Measurements from ENCODE around the gene SREBF1.

The SREBF1 gene

DNA sequence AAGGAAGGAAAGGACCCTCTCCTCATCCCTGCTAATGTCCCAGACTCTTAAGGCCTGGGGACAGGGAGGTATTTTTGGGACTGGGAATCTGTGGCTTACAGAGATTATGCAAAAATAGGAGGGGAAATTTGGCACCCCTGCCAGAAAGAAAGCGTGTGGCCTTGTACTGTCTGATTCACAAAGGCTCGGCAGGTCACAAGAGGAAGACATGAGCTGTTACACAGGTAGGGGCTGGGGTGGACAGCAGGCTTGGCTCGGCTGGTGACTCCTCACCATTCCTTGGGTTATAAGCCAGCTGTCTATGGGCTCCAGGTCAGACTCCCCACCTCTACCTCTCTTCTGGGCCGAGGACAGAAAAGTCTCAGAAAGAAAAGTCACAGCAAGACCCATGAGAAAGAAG, 20.7 kb upstream of the SREBF1 start:
- no peak for DNase-seq (ENCODE audit: low spot score)

DNA sequence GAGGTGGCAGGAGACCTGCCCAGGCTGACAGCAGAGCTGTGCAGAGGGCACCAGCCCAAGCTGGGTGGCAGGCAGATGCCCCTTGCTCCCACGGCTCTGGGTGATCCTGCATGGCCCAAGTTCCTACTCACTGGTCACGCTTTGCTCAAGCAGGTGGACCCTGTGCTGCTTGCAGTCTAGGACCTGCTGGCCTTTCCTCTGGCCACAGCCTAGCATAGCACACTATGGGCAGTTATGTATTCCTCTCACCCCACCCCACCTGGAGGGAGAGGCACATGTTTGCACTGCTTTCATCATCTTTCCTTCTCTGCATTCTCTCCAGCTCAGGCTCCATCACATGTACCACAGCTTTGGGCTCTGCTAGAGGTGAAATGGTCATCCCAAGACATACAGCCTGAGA, 19.6 kb upstream of the SREBF1 start:
- DNase-seq (ENCODE audit: low spot score), result no peak

DNA sequence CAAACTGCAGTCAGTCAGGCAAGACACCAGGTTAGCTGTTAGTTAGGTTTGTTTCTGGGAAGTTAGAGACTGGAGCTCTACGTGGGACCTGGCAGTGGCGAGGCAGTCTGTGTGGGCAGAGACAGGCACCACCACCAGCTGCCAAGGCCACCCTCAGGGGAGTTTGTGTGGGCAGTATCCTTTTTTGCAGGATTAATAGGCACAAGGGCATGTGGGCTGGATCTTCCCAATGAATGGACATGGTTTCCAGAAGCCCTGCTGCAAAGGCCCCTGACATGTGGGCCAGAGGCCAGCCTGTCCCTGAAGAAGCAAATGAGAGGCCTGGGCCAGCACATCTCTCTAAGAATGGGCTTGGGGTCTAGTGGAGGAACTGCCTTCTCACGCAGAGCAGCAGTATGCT, 19.2 kb upstream of the SREBF1 start:
- no peak for DNase-seq (ENCODE audit: low spot score)

DNA sequence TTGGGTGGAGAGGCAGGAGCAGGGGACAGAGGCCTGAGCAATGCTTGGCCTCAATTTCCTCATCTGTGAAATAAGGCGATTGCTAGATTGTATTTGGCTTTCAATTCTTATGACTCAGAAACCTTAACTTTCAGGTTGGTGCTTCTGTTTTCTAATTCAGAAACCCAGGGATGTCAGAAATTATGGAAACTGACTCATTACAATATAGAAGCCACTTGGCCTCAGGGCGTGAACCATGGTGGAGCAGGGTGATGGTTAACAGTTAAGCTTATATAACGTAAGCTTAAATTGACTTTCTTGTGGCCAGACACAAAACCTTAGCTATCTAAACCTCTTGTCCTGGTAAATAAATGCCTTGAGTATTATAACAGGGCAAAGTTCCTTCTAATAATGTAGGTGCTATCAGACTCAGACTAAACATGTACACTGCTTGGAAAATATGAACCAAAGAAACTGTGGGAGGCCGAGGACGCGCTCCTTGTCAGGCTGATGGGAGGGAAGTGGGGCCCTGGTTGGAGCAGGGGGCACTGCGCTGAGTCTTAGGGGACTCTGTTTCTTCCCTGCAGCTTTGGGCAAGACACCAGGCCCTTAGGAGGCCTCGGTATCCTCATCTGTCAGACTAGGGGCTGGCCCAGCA, 17.1 kb upstream of the SREBF1 start:
- no peak for DNase-seq (ENCODE audit: low spot score)

DNA sequence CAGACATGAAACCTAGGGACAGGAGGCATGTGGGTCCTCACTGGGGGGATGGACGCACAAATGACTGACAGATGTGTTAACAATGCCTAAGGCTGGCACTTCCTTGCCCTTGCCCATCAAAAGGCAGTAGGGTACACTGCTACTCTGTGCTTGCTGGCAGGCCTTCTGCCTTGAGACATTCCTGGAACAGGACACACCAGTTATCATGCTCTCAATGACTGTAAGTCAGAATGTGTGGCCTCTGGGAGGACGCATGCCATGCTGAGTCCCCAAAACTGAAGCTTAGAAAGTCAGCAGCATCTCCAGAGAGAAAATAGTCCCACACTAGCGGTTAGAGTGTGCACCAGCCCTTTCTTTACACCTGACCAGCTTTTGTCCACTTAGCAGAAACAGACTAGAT, 16.1 kb upstream of the SREBF1 start:
- DNase-seq (ENCODE audit: low spot score), result no peak

DNA sequence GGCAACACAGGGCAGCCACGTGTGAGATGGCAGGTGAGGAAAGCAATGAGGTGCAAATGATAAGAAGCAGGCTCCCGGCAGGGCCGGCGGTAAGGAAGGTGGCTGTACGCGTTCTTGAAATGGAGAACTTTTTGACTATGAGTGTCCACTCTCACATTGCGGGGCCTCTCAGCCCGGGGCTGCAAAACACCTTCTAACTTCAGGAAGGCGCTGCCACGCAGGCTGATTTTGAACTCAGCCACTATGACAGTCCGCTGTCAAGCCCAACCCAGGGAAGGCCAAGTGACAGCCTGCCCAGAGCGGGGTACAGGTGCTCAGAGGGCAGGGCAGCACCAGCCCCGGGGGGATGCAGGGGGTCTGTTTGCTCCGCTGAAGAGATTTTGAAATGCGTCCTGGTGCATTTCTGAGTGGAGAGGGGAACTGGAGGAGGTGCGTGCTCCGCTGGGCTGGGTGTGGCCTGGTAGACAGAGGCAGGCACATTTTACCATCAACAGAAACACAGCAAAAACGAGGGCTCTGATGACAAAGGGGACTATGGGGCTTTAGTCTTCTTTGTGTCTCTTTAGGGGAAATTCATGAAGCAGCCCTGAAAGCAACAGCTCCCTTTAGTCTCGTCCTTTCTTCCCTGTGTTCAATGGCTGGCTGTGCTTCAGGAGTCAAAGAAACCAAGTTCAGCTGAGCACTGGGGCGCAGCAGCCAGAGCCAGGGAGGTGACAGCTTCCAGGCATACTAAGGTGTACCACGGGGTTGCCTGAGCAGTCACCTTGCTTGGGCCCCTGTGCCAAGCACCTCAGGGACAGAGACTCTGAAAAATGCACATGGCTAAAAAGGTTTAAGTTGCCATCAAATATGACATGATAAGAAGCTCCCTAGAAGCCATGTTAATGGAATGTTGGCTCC, 14.6 kb upstream of the SREBF1 start:
- no peak for DNase-seq (ENCODE audit: low spot score)

DNA sequence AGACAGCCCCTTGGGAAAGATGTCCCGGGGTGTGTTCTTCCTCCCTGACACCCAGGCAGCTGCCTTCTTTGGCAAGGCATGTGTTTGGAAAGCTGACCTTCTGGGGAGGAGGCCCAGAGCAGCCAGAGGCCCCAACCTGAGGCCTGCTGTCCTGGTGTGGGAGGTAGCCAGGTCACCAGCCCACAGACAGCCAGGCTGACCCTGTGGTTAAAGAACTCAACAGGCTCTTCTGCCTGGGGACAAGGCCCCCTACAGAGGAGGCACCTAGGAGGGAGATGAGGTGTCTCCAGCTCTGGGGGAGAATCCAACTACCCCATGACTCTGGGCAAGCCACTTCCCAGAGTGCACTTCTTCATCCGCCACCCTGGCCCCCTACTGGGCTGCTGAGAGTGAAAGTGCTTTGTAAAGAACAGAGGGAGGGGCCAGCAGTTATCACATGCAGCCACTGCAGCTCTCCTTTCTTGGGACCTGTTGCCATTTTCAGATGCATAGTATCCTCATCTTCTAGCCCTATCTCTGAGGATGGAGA, 13.1 kb upstream of the SREBF1 start:
- DNase-seq (ENCODE audit: low spot score), result peak; percentile 80

DNA sequence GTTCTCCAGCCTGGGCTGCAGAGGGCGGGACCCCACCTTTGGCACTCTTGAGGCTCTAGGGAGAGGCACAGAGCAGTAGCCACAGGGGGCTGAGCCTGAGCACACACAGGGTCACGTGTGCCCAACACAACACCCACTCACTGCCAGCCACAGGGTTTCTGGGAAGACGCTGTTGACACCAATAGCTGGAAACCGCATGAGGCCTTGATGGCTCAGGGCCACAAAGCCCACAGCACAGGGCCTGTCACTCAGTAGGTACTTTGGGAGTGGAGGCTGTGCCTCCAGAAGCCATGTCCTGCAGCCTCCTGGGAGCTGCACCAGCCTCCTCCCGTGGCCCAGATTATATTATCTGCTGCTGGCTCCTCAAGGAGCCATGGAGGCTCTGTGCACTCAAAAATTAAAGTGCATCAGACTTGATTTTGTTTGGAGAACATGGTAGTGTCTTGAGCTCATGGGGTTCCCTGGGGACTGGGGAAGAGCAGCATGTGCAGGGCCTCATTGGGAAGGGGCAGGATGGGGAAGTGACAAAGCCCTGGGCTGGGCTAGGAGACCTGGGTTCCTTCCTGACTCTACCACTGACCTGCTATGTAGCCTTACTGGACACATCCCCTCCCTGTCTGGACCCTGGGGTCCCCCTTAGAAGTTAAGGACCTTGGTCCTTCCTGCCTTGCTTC, 12.5 kb upstream of the SREBF1 start:
- peak; percentile 75 for DNase-seq (ENCODE audit: low spot score)

DNA sequence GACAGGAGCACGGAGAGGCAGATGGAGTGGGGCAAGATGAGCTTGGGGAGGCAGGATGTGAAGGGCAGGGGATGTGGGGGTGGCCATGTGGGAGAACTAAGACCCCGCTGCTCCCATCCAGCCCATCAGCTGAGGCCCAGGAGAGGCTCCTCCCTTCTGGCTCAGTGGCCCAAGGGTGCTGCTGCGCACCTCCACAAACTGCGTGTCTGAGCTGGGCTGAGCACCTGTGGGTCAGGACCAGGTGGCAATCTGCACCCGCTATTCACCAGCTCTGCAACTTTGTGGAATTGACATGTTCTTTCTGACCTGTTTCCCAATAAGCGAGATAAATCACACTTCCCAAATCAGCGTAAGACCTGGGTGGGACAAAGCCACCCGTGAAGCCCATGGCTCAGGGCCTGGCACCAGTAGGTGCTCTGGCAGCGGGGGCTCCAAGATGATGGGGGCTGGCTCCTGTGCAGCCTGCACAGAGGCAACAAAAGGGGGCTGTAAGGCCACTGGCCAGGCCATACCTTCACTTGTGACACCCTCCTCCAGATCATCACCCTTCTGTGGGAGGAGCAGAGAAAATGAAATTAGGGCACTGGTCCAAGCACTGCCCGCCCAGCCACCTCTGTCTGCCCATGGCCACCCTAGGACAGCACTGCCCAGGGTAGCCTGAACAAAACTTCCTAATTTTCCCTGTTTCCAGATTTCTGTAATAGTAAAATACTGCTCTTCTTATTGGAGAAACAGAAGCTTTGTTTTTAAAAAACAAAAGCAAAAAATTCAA, 11.7 kb upstream of the SREBF1 start:
- no peak for DNase-seq (ENCODE audit: low spot score)

DNA sequence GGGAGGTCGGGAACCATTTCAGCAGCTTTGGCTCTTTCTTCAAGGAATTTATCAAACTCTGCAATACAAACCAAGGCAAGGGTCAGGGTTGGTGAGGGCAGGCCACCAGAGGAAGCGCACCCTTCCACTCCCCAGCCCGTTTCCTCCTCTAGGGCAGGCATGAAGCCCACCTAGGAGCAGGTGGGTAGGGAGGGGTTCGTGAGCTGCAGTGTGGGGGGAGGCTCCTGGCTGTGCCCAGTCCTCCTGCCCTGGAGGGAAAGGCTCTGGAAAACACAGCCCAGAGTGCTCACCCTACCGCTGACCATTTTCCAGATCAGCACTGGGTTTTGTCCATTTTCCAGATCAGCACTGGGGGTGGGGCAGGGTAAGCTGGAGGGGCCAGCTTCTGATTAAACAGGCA, 10.9 kb upstream of the SREBF1 start:
- no peak for DNase-seq (ENCODE audit: low spot score)

DNA sequence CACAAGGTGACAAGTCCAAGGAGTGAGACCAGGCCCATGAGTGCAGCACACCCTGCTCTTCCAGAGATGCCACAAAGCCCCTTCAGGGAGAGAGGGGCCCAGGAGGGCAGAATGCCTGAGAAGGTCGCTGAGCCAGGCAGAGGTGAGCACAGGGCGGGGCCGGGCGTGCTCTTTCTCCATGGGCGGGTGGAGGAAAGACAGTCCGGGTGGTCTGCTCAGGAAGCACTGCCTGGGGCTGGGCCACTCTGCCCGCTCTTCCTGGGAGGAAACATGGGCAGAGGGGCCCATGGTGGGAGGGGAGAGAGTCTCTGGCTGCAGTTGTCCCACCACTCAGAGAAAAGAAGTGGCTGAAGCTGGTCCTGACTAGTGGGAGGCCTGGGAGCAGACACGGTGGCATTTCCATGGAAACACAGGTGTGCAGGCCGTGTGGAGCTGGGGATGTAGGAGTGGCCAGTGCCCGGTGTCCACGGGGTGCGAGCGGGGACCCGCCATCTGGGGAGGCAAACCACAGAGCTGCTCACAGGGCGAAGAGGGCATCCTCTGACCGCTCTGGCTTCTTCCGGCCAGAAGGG, 10.4 kb upstream of the SREBF1 start:
- no peak for DNase-seq (ENCODE audit: low spot score)

DNA sequence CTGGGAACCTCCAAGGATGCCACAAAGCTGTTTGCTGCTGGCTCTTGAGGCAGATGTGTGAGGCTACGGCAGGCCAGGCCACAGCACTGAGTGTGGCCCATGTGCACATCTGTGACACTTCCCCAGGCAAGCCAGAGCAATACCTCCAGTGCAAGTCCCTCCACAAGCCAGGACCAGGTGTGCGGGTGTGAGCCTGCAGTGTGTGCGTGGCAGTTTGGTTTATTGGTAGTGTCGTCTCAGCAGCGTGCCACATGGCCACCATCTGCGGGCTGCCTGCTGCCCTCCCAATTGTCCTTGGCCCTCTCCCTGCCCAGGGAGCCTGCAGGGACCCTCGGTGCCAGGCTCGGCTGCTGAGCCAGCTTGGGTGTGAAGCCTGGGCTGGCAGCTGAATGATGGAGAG, 9.9 kb upstream of the SREBF1 start:
- no peak for DNase-seq (ENCODE audit: low spot score)

DNA sequence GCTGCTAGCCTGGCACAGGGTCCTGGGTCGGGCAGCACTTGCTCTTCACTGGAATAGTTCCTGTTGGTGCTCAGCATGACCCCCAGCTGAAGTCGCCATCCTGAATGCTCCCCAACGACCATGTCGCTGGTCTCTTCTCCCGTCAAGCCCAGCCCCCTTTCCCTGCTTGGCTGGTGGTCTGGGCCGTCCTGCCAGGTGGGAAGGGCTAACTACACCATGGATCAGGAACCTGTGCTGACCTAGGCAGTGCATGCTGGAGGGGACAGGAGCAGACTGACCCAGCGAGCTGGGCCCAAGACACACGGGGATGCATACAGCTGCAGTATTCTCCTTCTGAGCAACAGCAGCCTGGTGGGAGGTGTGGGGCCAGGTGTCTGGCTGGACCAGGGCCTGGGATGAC, 9.2 kb upstream of the SREBF1 start:
- DNase-seq (ENCODE audit: low spot score), result no peak

DNA sequence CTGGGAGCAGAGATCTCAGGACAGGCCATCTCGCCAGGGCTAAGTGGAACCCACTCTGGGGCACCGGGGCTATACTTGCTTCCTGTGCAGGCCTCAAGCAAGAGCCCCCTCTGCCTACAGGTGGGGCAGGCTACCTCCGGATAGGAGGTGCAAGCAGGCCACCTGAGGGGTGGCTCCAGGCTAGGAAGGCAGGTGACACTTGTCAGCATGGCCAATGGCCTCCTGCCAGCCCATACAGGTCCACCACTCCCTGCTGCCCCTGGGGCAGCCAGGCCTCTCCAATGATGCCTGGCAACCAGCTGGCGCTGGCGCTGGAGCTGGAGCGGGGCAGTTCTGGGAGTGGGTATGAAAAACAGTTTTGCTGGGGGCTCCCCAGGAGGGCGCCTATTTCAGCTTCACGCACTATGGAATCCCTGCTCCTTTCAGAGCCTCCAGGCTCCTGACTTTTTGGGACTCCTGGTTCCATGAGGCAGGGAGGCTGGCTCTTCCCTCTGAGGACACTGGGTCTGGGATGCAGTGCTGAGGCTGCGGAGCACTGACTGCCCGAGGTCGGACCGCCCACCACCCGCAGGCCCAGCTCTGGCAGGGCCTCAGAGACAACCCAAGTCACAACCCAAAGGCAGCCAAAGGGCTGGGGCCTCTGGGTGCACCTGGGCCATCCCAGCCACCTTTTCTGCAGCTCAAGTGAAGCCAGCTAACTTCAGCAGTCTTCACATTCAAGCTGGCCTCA, 8.4 kb upstream of the SREBF1 start:
- DNase-seq (ENCODE audit: low spot score), result no peak

DNA sequence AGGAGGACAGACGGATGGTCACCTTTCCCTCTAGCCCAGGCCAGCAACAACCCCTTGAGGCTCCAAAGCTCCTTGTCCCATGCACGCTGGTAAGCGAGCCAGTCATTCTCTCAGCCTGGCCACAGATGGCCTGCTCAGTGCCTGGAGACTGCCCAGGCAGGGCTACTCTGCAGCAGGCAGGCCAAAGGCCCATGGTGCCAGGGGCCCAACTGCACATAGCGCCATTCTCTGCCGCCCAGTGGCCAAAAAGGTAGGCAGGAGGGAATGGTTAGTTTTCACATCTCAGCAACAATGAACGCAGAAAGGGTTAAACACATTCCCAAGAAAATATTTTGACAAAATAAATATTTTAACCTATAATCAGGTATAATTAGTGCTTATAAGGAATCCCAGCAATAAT, 7.7 kb upstream of the SREBF1 start:
- no peak for DNase-seq (ENCODE audit: low spot score)

DNA sequence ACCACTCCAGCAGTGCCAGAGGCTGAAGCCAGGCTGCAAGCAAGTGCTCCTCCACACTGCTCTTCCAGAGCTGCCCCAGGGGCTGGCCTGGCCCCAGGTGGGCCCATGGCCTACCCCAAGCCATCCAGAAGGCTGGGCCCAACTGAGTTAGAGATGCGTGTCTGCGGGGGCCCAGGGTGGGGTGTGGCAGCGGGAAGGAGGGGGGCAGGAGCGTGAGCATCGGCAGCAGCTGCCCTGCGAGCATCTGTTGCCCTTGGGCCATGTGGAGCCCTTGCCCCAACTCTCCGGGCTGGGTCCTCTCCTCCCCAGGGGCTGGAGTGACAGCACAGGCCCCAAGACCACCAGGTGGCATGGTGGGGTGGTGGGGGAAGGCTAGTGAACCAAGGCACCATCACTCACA, 7.3 kb upstream of the SREBF1 start:
- no peak for DNase-seq (ENCODE audit: low spot score)

DNA sequence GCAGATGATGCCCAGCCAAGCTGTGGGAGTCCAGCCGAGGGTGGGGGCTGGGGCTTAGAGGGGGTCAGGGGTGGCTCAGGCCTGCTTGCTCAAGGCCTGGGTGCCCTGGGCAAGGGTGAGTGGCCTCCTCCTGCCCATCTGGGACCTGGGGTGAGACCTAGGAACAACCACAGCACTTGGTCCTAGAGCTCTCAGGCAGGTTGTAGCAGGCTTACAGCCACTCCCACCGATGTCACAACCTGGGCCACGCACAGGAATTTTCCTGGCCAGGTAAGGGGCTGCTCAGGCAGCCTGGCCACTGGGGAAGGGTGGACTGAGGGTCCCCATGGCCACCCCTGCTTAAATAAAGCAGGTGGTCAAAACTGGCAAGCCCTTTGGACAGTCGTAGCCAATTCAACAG, 6.3 kb upstream of the SREBF1 start:
- no peak for DNase-seq (ENCODE audit: low spot score)

DNA sequence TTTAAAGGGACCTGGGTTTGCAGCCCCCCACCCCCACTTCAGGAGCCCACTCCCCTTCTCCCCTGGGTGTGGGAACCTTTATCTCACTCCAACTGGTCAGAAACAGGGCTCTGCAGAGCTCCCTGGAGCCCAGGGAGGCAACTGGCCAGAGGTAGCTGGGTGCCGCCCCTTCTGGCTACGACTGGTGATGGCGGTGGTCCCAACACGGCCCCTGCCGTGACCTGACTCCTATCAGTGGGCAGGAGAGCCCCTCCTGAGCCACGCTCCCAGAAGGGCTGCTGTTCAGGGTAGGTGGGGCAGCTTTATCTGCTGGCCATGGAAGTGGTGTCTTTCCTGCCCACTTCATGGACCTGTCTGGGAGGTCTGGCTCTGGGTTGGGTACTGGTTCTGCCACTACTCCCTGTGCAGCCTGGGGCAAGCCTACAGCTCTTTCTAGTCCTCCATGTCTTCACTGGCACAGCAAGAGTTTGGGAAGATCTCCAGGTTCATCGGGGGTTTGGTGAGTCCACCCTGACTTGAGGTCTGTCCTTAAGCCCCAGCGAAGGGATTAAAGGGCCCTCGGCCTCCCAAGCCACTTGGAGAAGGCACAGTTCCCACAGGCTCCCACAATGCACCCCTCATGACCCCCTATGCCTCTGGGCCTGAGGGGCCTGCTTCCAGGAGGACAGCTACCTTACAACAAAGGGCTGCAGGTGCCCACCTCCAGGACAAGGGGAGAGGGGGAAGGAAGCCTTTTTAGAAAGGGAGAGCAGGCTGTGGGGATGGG, 5.5 kb upstream of the SREBF1 start:
- peak; percentile 38 for DNase-seq (ENCODE audit: low spot score)

DNA sequence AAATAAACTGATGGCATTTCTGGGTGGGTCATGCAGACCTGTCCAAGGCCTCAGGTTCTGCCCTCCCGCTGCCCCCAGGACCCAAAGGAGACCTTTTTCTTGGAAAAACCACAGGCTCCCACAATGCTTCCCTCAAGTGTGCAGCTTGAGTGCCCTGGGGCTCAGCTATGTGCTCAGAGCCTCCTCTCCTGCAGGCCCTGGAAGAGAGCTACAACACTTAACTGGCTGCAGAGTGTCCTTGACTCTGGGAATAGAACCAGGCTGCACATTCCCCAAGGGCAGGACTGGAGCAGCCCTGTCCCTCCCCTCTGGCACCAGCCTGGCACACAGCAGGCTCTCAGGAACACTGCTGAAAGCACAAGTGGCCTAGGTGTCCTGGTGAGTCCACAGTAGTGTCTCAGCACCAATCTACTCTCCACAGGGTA, 4.8 kb upstream of the SREBF1 start:
- DNase-seq (ENCODE audit: low spot score), result peak; percentile 41

Data from hematopoietic multipotent progenitor cell treated with erythropoietin and hydrocortisone succinate and interleukin-3 and kit ligand, for 17 days (in vitro differentiated cells).